ENCODE measurements around the gene FGD3. TPM values are rescaled to one million over a fixed set of nuclear protein-coding genes. Genes with fewer than 3 reads are reported as not detected.

Gene FGD3
- polyA plus RNA-seq, 1 donor (not counting 4 experiments of a cell fraction or from before 2014, with no cell fraction given) = 0.21 TPM

DNA sequence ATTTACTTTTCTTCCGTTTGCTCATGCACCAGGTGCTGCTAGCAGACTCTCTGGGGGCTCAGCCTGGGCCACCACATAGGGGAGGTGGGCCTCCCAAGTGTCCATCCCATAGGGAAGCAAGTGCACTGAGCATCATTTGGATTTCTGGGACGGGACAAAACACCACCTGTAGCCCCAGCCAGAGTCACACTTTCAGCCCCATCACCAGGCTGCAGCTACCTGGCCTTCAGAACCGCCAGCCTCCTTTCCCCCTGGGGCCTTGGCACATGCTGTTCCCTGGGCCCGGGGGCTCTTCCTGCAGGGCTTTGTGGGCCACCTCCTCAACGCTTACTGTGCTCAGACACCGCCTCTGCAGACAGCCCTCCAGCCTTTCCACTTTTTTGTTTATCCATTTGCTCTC, 91.6 kb downstream of the FGD3 start:
- Histone ChIP-seq H3K27me3 (ENCODE audit: control insufficient read depth, extremely low read depth, insufficient read depth, low read length) (no peaks in the 10 kb centered on the region), H3K36me3 (ENCODE audit: control insufficient read depth in 2 of 2, extremely low read depth in 1 of 2, insufficient read depth in 2 of 2, low read length in 2 of 2) (no peaks in the 10 kb centered on the region), H3K9ac (ENCODE audit: control insufficient read depth, extremely low read depth, insufficient read depth, low read length) (no peak overlapping the region), H4K20me1 (ENCODE audit: control insufficient read depth, extremely low read depth, insufficient read depth, low read length) (no peaks in the 10 kb centered on the region), H3K9me3 (ENCODE audit: control insufficient read depth, low read depth, low read length) (no peaks in the 10 kb centered on the region), H3K27ac (ENCODE audit: control insufficient read depth, insufficient read depth, low read length) (no peak overlapping the region), H2AFZ (ENCODE audit: control insufficient read depth, low read length) (no peak overlapping the region), H3K9me1 (ENCODE audit: control insufficient read depth, extremely low read depth, insufficient read depth, low read length) (no peaks in the 10 kb centered on the region), H3K4me3 (ENCODE audit: control insufficient read depth in 2 of 3, extremely low read depth in 1 of 3, insufficient read depth in 2 of 3, low read depth in 1 of 3, low read length in 3 of 3) (no peak overlapping the region), H3K4me2 (ENCODE audit: control insufficient read depth, extremely low read depth, insufficient read depth, low read depth, low read length) (no peak overlapping the region), H3K79me2 (ENCODE audit: control insufficient read depth, insufficient read depth, low read length) (no peaks in the 10 kb centered on the region), H3K4me1 (ENCODE audit: control insufficient read depth, extremely low read depth, insufficient read depth, low read length) (no peaks in the 10 kb centered on the region)
- dilution Hi-C loops (cut with MboI; ENCODE audit: extremely low pct_ligation_motif_present, low sequenced_read_pairs) = no loop called here
- TF ChIP-seq EZH2 (IDR thresholded peaks at IDR 0.05; ENCODE audit: low read length) (no peak), CTCF (optimal IDR thresholded peaks at IDR 0.05 in 1 of 3, IDR thresholded peaks at IDR 0.05 in 1 of 3, conservative IDR thresholded peaks at IDR 0.05 in 1 of 3; ENCODE audit: extremely low read depth in 1 of 3, insufficient read depth in 2 of 3, low read length in 3 of 3) (no peak)
- DNase-seq (ENCODE audit: low read depth, low spot score) (no peak), FAIRE-seq (no peak)

- TF ChIP-seq CTCF (optimal IDR thresholded peaks at IDR 0.05 in 1 of 3, IDR thresholded peaks at IDR 0.05 in 1 of 3, conservative IDR thresholded peaks at IDR 0.05 in 1 of 3; ENCODE audit: extremely low read depth in 1 of 3, insufficient read depth in 2 of 3, low read length in 3 of 3) = no peak
- TF ChIP-seq EZH2 (IDR thresholded peaks at IDR 0.05; ENCODE audit: low read length) = no peak
Measured at GRCh38 chr9:93039456-93039855, 92.1 kb downstream of the FGD3 start.

More at GRCh38 chr9:93039456-93039855, 92.1 kb downstream of the FGD3 start:
- DNase-seq (ENCODE audit: low read depth, low spot score) = no peak
- H3K36me3 ChIP-seq (ENCODE audit: control insufficient read depth in 2 of 2, extremely low read depth in 1 of 2, insufficient read depth in 2 of 2, low read length in 2 of 2) = no peaks in the 10 kb centered on the region
- H3K4me3 ChIP-seq (ENCODE audit: control insufficient read depth in 2 of 3, extremely low read depth in 1 of 3, insufficient read depth in 2 of 3, low read depth in 1 of 3, low read length in 3 of 3) = no peak overlapping the region
- dilution Hi-C loops (cut with MboI; ENCODE audit: extremely low pct_ligation_motif_present, low sequenced_read_pairs) = no loop called here
- no peak overlapping the region for H3K27ac ChIP-seq (ENCODE audit: control insufficient read depth, insufficient read depth, low read length)
- H3K79me2 ChIP-seq (ENCODE audit: control insufficient read depth, insufficient read depth, low read length) = no peaks in the 10 kb centered on the region
- no peaks in the 10 kb centered on the region for H3K4me1 ChIP-seq (ENCODE audit: control insufficient read depth, extremely low read depth, insufficient read depth, low read length)
- H3K9me1 ChIP-seq (ENCODE audit: control insufficient read depth, extremely low read depth, insufficient read depth, low read length) = no peaks in the 10 kb centered on the region
- H3K4me2 ChIP-seq (ENCODE audit: control insufficient read depth, extremely low read depth, insufficient read depth, low read depth, low read length) = no peak overlapping the region
- H4K20me1 ChIP-seq (ENCODE audit: control insufficient read depth, extremely low read depth, insufficient read depth, low read length) = no peaks in the 10 kb centered on the region
- H3K9me3 ChIP-seq (ENCODE audit: control insufficient read depth, low read depth, low read length) = no peaks in the 10 kb centered on the region
- H3K27me3 ChIP-seq (ENCODE audit: control insufficient read depth, extremely low read depth, insufficient read depth, low read length) = no peaks in the 10 kb centered on the region
- no peak overlapping the region for H3K9ac ChIP-seq (ENCODE audit: control insufficient read depth, extremely low read depth, insufficient read depth, low read length)
- no peak for FAIRE-seq
- no peak overlapping the region for H2AFZ ChIP-seq (ENCODE audit: control insufficient read depth, low read length)

Data from keratinocyte (primary cell).